HG02642 (cell line): ENCODE results near the gene TMCO4.
"Not testable (repeated sequence)": the region's sequence is repeated elsewhere in the genome, so short reads cannot be mapped to it uniquely, and the experiment has no call there.

Experiments
- ATAC-seq: cut with Tn5 transposase; IDR thresholded peaks from one replicate; pipeline ENCODE4 v1.9.1; 2021; ENCODE audit warnings: mild to moderate bottlenecking; ENCODE audit not compliant: unreplicated experiment, poor library complexity

Gene TMCO4

DNA sequence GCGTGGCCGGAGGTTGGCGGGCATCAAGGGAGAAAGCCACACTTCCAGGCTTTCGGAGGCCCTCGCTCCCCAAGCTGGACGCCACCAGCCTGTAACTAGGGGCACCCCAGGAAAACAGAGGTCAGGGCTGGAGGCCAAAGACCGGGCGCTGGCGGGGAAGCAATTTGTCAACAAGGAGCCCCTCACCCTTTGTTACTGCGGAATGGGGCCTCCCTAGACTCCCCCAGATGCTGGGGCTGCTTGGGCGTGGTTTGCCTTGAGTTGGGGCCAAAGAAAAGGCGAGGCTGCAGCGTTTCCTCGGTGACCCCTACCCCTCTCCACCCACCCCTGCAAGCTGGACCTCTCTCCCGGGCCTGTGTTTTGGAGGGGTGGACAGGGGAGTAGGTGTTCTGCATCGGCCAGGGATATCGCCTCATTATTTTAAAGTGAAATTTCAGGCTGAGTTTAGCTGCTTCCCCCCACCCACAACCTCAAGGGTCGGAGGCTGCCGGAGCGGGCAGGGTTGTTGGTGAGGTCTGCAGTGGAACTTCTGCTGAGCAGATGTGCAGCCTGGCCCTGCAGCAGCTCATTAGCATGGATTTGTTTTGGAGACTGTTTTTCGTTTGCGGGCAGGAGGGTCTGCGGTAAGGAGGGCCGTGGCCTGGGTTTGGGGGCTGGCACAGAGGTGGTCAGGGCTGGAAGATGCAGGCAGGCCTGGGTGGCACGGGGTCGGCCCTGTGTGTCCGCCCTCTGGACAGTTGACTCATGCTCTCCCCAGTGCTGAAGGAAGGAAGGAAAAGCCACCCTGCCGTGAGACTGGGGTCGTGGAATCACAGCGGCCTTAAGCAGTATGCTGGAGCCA is 154.1 kb downstream of the TMCO4 start:
- ATAC-seq = no peak

DNA sequence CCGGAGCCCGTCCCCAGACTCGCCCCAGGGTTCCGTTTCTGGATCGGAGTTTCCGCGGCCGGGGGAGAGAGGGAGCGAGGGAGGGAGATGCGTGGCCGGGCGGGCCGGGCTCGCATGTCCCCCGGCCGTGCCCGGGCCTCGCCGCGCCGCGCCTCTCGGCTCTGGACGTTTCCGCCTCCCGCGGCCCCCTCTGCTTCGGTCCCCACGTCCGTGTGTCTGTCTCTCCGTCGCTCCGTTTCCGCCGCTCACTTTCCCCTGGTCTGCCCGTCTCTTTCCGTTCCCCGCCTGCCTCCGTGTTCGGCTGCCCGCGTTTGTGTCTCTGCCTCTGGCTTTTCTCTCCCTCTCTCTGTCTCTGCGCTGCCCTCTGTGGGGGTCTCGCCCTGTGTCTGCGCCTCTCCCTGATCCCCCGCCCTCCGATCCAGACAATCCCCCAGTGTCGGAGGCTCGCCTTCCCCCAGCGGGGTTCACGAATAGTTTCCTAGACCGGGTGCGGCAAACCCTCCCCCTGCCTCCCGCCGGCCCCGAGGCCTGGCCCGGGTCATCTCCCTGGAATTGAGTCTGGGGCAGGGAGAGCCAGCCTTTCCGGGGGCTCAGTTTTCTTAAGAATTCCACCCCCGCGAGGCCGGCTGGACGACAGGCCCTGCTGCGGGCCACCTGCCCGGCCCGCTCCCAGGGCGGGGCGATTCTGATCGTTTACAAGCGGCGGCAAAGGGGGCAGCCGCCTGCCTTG is 154.9 kb downstream of the TMCO4 start:
- ATAC-seq = no peak

DNA sequence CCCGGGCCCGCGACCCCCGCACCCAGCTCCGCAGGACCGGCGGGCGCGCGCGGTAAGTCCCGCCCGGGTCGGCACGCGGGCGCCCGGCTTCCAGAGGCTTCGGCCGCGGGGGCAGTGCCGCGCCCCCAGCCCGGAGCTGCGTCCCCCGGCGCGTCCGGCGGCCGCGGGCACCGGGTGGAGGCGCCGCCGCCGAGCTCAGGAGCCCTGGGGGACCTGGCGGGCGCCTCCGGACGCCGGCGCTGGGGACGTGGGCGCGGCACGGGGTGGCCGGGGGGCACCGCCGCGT is 155.4 kb downstream of the TMCO4 start:
- ATAC-seq = no peak

DNA sequence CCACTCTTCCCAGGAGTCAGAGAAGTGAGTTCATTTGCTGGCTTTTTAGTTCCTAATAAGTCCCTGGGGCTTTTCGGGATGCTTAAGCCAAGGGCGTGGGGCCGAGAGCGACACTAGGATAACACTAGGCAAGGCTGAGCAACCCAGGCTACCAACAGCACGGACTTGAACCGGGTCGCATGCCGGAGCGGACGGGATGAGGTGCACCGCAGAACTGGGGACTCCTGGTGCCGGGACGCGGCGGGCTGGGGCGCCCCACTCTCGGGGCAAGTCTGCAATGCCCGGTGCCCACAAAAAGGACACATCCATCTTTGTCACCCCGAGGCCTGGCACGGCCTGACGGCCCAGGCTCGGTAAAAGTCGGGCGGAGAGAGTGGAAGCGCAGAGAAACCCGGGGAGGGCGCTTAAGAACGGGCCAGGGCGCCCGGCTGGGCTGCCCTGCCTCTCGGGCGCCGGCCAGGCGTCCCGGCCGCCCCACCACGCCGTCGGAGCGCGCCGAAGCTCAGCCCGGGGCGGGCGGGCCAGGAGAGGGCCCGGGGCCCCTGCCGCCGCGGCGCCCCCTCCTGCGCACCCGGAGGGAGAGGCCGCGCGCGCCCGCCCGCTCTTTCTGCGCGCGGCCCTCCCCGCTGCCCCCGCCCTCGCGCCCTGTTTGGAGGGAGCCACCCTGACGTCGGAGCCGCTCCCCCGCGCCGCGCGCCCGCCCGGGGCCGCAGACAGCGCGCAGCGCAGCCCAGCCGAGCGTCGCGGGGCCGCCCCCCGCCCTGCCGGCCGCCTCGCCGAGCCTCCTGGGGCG is 155.9 kb downstream of the TMCO4 start, which contains the start of gene NBL1:
Gene NBL1, plus strand, starts transcription at position 710 of the 793 bp plus-strand sequence. CDS start 10,720 bp downstream, outside the sequence.
- no peak for ATAC-seq

DNA sequence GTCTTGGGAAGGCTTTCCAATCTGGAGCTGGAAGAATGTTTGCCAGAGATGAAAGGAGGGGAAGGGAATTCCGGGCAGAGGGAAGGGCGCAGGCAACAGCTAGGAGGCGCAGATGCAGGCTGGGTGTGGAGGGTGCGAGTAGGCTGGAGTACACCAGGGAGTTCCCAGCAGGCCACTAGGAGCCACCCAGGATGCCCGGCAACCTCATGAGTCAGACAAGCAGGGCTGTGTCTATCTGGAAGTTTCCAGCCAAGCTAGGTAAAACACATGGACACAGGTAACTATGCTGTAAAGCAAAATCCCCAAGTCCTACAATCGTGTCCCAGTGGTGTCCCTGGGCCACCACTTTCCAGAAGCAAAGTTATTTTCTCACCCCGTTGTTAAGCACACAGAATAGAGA is 156.6 kb downstream of the TMCO4 start:
- no peak for ATAC-seq

DNA sequence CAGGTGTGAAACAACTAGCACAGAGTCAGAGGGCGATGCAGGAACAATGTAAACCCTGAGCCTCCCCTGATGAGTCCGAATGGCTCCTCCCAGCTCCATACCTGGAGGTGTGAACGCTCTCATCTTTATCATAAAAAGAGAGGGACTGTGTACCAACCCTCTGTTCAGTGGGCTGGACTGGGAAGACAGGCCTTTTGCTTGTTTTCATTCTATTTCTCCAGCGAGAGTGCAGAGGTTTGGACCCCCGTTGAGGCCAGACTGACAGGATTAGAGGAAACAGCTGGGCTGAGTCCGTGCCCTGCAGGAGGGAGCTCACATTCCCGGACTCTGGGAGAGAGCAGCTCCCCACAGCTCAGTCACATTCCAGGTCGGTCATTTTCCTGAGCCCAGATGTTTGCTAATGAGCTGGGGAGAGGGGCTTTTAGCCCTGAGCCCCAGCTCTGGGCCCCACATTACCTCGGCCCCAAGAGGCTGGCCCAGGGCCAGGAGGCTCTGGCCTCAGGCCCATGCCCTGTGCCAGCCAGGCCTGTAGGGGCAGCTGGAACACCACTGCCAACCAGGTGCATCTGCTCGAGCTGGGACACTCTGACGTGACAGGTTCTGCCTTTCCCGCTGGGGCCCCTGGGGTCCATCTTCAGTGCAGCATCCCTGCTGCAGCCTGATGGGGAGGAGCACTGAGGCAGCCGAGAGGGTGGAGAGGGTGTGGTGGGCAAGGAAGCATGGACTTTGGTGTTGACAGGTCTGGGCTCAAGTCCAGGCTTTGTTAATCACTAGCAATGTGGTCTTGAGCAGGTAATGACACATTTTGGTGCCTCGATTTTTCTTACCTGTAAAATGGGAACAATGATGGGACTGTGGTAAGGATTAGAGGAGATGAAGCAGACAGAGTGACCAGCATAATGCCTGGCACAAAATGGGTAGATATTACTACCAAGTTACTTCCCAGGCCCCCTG is 159.1 kb downstream of the TMCO4 start:
- ATAC-seq = no peak

DNA sequence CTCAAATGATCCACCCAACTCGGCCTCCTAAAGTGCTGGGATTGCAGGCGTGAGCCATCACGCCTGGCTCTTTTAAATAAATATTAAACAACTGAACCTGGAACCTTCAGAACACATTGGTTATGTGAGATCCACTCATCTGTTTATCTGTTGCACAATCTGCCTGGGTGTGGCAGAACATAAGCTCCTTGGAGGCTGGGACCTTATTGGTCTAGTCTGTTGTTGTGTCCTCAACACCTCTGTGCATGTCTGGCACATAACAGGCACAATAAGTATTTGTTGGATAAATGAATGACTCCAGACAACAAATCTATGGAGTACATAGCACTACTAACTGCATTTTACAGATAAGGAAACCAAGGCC is 159.7 kb downstream of the TMCO4 start:
- no peak for ATAC-seq

DNA sequence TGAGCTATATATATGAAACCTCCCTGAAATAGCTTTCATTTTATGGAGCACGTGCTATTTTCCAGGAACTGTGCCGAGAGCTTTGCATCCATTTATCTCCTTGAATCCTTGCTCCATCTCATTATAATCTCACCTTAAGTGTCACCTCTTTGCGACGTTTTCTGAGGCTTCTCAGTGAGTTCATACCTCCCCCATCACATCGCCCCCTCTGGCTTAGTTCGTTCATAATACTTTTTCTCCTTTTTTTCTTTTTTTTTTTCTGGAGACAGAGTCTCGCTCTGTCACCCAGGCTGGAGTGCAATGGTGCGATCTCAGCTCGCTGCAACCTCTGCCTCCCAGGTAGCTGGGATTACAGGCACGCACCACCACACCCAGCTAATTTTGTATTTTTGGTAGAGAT is 160.5 kb downstream of the TMCO4 start:
- ATAC-seq = not testable (repeated sequence)

DNA sequence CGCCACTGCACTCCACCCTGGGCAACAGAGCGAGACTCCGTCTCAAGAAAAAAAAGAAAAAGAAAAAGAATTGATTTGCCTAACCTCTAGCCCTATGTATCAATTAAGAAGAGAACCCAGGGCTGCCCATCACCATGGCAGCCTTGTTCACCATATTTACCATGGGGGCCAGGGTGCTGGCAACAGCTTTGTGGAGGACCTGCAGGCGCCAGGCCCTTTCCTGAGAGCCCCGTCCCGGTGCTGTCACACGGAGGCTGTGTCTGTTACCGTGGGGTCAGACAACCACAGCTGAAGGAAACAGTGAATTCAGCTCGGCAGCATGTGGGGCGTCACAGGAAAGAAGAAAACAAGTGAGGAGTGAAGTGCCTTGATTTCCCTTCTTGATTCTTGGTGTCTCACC is 162.1 kb downstream of the TMCO4 start:
- no peak for ATAC-seq

DNA sequence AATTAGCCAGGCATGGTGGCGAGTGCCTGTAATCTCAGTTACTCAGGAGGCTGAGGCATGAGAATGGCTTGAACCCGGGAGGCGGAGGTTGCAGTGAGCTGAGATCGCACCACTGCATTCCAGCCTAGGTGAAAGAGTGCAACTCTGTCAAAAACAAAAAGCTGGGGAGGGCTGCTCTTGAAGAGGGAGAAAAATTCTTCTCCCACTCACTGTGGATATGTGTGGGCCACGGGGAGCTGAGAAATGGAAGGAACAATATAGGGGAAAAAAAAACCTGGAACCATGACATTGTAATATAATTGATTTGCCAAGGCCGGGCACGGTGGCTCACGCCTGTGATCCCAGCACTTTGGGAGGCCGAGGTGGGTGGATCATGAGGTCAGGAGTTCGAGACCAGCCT is 163.0 kb downstream of the TMCO4 start:
- not testable (repeated sequence) for ATAC-seq

DNA sequence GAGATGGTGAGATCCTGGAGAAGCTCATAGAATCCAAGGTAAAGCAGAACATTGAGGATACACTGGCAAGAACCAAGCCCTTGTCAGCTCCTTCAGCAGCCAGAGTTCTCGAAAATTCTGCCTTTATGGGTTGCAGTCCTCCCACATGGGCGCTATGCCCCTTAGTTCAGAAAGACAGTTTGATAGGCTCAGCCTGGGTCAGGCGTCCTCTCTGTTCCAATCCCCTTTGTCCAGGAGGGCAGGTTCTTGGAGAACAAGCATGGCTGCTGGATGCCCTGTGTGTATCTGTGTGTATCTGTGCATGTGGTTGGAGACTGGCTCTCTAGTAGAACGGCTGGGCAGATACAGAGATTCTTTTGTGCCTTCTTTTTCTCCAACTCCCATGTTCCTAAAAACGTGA is 163.7 kb downstream of the TMCO4 start:
- ATAC-seq = no peak

DNA sequence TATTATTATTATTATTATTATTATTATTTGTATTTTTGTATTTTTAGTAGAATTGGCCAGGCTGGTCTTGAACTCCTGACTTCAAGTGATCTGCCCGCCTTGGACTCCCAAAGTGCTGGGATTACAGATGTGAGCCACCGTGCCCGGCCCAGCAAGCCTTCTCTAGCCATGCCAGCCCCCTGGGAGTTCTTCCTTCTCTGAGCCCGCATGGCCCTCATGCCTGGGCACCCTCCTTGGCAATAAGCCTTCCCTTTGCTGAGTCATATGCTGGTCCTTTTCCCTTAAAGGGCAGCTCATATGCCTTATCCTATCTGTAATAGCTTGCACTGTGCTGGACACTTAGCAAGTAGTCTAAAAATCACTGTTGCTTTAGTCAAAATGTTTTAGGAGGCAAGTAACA is 164.1 kb downstream of the TMCO4 start:
- ATAC-seq = no peak

DNA sequence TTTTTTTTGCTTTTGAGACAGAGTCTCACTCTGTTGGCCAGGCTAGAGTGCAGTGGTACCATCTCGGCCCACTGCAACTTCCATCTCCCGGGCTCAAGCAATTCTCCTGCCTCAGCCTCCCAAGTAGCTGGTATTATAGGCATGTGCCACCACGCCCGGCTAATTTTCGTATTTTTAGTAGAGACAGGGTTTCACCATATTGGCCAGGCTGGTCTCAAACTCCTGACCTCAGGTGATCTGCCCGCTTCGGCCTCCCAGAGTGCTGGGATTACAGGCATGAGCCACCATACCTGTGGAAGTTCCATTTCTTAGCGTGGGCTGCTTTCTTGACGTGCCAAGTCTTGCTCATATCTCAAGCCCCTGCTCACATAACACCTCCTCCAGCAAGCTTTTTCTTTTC is 164.7 kb downstream of the TMCO4 start:
- not testable (repeated sequence) for ATAC-seq

DNA sequence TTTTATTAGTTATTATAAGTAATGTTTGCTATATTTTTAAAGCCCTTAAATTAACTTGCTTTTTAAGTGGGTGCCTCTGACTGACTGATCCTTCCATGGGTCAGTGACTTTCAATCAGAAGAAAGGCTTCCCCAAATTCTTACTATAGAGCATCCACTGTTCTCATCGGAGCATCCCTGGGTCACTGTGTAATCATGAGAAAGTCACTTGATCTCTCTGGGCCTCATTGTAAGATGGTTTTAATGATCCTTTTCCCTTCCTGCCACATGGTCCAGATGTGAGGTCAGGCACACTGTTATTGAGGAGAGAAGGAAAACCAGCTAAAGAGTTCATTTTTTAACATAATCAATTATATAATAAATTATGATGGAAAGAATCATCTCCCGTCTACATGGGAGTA is 166.6 kb downstream of the TMCO4 start:
- no peak for ATAC-seq
